CD4-positive, alpha-beta T cell treated with Interleukin-1 beta for 1 hour (primary cell): ENCODE data around the gene ARHGAP42.

Experiments
- DNase-seq, 2 donors: peaks; one replicate each; pipeline ENCODE4 v3.0.0-alpha.2; 2020 to 2022

The ARHGAP42 gene

DNA sequence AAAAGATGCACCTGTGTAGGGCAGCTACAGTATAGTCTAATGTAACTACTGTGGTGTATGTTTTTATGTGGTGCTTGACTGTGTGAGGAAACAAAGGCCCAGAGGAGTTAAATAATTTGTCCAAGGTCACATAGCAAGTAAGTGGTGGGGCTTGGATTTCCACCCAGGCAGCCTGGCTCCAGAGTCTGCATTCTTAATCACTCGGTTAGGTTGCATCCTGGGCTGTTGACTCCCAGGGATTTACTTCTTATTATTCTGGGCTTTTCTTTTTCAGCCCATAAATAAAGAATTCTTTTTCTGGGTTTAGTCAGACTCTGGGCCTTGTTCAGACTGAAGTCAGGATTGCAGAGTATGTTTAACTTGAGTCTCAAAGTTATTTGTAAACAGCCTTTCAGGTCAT lies 82.1 kb downstream of the ARHGAP42 start:
- no peak for DNase-seq

DNA sequence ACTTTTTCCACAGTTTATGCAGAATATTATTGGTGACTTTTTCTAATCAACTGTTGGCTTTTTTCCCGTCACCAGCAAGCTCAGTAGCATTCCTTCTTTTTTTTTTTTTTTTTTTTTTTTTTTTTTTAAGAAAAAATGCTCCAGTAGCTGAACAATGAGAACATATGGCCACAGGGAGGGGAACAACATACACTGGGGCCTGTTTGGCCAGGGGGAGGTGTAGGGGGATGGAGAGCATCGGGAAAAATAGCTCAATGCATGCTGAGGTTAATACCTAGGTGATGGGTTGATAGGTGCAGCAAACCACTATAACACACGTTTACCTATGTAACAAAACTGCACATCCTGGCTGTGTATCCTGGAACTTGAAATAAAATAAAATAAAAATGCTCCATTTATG lies 82.5 kb downstream of the ARHGAP42 start:
- no peak for DNase-seq

DNA sequence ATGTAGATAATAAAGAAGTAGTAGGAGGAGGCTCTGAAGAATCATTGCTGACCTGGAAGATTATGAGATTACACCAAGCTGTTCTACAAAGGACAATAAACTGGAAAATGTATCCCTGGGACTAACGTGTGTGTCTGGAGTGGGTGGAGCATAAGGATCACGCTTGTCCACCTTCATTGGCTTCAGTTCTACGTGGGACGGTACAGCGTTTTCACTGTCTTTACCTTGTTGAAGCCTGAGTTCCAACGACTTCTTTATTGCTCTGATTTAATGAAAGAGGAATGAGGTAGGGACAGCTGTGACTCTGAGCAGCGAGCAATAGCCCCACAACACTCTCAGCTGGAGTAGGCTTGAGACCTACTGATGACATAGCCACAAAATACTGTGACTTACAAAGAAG lies 87.0 kb downstream of the ARHGAP42 start:
- no peak for DNase-seq

DNA sequence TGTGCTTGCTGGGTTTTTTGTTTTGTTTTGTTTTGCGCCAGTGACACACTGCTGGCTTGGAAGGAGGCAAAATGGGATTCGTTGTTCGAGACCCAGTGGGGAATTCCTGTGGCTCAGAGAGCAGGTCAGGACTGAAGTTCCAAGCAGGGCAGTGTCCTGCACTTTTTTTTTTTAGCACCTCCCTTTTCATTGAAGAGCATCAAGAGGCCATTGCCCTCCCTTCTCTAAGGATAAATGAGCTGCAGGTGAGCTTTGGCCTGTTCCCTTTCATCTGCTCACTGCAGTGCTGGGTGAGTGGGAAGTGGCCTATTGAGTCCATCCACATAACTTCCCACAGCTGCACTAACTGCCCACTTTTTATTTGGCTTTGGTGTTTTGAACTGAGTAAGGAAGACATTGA lies 87.8 kb downstream of the ARHGAP42 start:
- DNase-seq = no peak

DNA sequence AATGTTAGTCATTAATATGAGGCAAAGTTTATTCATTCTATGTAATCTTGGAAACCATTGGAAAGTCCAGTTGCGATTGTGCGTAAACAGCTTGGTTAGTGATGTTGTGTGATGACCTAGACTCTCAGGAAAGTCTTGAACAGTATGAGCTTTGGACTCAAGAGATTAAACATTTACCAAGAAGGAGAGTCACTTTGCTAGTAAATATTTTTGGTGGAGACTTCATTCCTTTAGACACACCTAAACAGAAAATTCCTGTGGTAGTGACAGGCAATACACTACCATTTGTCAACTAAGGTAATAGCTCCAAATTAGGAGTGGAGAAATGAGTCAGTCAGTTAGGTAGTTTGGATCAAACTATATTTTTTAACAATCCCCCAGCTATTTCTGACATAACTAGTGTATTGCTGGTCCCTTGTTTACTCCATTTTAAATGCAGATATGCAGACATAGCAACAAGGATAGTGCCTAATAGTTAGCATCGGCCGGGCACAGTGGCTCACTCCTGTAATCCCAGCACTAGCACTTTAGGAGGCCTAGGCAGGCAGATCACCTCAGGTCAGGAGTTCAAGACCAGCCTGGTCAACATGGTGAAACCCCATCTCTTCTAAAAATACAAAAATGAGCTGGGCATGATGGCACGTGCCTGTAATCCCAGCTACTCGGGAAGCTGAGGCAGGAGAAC lies 89.3 kb downstream of the ARHGAP42 start:
- DNase-seq = no peak

DNA sequence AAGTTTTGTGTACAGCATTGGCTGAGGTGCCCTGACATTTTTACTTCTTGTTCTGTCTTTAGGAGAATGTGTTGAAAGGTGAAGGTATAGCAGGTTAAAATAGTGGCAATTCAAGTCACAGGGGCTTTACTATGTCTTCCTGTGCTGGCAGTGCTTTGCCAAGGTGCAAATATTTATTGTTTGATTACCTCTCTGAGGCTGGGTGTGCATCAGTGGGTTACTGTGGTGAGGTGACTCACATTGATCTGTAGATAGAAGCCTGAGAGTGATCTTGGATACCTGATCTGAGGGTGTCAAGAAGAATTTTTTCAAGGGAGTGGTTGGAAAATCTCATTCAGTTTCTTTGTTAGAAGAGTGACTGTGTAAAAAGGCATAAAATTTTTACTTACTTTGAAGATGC lies 90.0 kb downstream of the ARHGAP42 start:
- no peak for DNase-seq

DNA sequence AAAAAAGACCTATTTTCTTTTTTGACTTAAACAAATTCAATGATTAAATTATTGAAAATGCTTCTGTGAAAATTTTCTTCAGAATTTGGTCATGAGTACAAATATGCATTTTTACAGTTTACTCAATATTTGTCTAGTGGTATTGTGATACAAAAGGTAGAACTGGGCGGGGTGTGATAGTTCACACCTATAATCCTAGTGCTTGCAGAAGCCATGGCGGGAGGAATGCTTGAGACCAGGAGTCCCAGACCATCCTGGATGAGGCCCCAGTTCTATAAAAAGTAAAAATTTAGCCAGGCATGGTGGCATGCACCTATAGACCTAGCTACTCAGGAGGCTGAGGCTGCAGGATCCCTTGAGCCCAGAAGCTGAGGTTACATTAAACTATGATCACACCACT lies 90.6 kb downstream of the ARHGAP42 start:
- no peak for DNase-seq

DNA sequence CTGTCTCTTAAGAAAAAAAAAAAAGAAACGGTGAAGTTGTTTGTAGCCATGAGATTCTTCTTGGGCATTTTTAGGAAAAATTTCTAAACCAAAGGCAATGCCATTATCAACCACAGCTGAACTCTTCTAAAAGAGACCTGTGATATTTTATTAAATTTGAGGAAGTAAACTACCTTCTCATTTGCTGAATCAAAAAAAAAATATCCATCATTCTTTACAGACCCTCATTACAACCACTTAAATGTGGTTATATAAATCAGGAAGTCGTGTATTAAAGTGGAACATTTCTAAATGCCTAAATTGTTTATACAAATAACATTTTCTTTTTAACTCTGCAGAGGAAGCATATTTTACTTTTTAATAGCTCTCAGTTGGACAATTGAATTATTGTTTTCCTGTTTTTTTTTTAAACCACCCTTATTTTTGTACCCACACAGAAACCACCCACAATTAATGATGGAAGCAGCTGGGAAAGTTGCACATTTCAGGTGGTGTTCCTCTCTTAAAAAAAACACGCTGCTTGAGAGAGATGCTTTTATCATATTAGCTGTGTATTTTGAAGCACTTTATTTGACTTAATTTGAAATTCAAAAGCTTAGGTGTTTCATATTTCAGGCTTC lies 91.2 kb downstream of the ARHGAP42 start:
- no peak for DNase-seq

DNA sequence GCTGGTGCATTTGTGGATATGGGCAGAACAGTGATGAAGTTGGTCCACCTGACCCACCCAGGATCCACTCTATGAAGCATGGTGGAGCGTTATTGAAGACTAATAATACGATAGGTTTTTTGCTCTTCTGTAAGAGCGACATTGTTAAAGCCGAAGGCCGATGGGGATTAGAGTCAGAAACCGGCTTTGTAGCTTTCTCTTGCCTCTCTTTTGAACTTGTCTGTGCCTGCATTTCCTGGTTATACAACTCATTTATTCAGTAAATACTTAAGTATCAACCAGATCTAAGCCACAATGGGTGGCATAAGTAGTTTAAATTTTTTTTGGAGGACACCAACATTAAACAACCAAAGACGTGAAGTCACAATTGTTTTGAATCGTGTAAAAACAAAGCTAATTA lies 93.4 kb downstream of the ARHGAP42 start:
- no peak for DNase-seq

DNA sequence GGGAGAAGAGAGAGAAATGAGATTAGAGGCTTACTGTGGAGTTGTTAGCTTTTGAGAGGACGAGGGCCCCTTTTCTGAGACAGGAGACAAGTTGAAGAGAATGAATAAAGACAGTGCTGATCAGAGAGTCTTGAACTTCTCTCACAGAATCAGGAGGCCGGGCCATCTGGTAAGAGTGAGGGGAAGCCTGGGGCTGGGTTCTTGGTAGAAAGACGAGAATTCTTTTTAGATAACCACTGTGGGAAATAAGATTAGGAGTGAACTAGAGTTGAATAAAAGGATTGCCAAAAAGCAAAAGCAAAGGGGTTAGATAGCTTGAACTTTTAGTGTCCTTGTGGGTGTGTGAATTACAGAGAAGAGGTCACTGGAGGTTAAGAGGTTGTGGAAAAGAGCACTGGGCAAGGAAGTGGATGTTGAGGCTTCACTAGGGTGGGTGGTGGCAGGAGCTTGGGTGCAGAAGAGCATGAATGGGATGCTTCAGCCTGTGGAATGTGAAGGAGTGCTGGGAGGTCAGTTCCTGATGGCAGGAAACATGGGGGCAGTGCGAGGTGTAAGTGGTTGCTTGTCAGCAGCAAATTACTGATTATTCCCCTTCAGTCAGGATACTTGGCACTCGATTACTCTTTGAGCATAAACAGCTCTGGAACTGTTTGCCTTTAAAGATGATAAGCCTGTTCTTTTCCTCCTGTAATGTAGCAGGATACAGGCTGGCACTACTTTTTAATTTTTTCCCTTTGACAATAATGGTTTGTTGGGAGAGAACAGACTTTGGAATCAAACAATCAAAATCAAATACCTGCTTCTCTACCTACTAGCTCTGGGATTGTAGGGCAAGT lies 98.3 kb downstream of the ARHGAP42 start:
- no peak for DNase-seq

DNA sequence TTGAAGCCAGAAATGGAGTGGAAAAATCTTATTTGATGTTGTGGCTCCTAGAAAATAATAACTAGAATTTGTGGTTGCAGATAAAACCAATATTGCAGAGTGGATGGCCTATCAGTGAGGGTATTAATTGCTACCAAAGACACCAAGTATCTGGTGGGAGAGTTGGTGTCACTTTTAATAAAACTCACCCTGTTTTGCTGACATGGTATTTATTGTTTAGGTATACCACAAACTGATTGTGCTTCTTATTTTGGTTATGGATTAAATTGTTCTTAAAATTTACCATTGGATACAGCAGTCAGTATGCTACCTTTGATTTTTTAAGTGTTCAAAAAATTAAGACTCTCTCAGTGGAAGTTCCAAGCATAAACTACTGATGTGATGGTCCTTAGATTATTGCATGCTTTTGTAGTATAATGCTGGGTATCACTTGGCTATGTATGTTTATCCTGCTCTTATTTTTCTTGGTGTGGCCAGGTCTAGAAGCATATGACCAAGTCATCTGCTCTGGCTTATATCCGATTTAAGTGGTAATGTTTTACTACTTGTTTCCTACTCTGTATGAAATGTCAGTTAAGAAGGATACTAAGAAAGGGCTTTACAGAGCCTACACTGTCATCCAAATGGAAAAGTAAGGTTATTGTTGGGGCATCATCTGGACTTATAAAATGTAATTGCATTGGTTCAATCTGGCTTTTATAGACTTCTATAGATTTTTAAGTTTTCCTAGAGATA lies 101.6 kb downstream of the ARHGAP42 start:
- no peak for DNase-seq

DNA sequence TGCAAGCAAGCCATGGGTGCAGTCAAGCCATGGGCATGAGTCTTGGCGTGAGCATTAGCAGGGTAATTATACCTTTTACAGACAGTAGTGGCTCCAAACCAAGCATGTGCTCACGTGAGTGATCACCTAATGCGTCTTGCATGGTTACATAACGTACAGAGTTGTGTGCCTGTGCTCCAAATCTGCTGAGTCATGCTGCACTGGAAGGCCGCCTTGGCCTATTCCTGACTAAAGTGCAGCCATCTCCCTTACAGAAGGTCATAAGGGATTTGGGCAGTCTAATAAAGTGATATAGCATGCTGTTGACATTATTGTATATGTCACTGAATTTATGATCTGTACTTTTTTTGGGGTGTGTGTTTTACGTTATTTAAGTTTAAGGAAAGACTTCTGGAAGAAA lies 102.4 kb downstream of the ARHGAP42 start:
- DNase-seq = no peak

DNA sequence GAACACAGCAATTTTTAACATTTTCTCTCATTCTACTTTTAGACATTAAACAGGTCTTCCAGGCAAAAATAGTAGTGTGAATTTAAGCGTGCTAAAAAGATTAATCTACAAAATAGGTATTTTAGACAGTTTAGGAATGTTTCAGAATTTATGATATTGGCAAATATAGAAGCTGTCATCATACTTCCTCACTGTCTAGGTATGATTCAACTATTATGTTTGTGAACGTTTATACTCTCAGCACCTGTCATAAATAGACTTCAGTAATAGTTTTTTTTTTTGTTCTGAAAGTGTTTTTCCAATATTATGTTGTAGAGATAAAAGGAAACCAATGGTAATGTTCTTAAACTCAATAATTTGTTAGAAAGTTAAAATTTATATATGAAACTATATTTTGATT lies 103.0 kb downstream of the ARHGAP42 start:
- no peak for DNase-seq

DNA sequence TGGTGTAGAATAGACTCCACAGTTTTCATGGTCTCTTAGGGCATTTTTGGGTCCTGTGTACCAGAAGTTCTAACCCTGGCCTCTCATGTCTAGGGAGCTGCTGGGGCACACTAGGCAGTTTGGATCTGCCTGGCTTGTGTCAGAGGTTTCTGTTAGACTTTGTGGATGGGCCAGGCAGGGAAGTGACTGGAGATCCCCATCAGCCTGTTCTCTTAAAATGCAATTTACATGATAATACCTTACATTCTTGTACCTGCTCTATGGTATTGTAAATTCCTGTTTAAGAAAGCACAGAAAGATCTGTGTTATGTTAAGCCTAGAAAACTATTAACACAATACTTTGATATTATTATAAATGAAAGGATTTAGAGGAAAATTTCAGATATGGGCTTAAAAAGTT lies 104.0 kb downstream of the ARHGAP42 start:
- DNase-seq = no peak

DNA sequence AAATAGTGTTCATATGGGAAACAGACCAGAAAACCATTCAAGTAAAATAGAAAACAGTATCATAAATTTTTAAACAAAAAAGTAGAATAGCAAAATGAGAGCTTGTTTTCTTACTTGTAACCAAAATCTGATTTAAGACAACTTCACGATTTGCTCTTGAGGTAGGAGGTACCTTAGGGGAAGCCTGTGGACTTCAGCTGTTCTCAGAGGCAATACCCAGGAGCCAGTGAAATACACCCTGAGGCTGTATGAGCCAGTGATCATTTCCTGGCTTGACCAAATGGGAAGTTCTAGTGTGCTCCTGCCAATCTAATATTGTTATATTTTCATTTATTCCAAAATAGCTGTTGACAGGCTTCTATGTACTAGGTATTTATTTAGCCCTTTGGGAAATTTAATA lies 104.8 kb downstream of the ARHGAP42 start:
- no peak for DNase-seq

DNA sequence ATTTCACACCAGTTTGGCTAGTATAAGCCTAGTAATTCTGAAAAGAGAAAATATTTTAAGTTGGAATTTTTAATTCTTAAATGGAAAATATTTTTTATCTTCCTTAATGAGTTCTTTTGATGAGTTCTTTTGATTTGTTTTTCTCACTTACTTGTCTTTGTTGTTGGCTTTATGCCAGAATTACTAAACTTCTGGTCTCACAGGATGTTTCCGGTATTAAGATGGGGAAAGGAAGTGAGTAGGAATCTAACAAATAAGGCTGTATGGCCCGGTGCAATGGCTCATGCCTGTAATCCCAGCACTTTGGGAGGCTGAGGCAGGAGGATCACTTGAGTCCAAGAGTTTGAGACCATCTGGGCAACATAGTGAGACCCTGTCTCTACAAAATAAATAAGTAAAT lies 106.4 kb downstream of the ARHGAP42 start:
- DNase-seq = no peak

DNA sequence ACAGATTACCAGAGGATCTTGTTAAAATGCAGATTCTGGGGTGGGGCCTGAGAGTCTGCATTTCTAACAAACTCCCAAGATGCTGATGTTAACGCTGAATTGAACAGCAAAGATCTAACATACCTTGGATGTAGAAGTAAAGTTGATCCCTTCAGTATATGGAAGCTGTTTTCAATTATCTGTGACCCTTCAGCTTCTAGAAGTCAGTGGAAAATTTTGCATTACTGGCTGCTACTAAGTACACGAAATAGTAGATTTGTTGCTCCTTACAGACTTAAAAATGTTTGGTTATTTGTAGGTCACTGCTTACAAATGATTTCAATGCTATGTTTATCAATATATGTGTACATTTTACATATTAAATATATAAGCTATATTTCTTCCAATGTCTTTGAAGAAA lies 107.4 kb downstream of the ARHGAP42 start:
- no peak for DNase-seq

DNA sequence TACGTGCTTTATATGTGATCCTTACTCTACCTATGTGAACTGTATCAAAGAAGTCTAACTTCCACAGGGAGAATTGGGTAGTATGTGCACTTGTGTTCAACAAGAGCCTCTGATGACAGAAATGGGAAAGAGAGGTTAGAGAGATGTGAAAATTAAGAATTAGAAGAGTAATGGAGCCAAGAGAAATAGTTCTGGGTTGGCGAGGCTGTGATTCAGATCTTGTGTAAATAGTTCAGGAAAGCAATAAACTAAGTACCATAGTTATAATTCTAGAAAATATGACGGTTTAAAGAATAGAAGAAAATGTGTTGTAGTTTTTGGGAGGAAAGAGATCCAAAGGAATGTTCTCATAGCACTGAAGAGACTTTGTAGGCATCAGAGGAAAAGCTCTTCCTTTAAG lies 112.4 kb downstream of the ARHGAP42 start:
- DNase-seq = no peak

DNA sequence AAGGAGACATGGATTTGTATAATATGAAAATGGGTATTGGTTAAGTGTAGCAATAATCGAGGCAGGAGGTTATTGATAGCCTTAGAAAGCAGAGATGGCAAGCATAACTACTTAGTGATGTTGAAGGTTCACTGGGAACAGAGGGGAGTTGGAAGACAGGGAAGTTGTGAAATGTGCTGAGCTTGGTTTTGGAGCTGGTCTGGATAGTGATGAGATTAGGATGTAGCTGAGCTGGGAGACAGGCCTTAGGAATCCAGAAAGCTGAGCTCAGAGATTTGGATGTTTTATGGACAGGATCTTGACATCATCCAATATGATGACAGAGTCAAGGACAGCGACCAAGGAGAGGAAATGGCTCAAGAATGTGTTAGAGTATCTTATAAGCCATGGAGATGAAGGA lies 113.1 kb downstream of the ARHGAP42 start:
- DNase-seq = no peak

DNA sequence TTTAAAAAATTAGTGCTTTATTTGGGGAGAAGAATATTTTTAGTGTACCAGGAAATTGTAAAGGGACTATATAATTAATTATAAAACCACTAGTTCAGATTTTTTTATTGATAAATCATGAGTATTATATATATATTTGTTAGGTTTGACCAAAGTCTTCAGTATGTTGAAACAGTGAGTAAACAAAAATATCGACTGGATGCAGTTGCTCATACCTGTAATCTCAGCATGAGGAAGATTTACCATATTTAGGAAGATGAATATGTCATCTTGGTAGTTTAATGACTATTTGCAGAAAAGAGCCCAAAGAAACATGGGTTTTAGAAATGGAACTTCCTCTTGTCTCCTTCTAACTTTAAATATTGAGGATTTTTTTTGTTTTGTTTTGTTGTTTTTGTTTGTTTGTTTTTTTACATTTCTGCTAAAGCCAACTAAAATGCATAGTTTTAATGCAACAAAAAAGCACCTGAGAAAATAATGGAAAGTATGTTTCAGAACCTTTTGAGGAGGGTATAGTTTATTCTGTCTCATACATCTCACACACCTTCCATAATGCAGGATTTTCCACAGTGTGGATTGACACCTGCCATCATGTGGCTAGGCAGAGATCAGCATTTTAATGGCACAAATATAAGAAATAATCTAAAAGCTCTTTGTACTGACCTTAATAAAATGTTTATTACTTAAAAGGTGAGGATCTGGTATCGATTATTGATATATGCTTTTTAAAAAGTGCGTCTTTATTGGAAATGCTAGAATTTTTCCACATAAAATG lies 114.3 kb downstream of the ARHGAP42 start:
- no peak for DNase-seq

DNA sequence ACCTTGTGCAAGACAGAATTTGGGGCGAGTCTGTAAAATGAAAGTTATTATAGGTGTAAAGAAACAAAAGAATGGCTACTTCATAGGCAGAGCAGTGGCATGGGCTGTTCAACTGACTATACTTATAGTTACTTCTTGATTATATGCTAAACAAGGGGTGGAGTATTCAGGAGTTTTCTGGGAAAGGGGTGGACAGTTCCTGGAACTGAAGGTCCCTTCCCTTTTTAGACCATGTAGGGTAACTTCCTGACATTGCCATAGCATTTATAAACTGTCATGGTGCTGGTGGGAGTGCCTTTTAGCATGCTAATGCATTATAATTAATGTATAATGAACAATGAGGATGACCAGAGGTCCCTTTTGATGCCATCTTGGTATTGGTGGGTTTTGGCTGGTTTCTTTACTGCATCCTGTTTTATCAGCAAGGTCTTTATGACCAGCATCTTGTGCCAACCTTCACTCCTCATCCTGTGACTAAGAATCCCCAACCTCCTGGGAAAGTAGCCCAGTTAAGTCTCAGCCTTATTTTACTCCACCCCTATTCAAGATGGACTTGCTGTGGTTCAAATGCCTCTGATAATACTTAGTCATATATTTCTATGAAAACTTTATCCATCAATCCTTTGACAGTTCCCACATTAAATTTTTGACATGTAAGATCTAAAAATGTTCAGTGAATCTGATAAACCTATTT lies 118.6 kb downstream of the ARHGAP42 start:
- no peak for DNase-seq

DNA sequence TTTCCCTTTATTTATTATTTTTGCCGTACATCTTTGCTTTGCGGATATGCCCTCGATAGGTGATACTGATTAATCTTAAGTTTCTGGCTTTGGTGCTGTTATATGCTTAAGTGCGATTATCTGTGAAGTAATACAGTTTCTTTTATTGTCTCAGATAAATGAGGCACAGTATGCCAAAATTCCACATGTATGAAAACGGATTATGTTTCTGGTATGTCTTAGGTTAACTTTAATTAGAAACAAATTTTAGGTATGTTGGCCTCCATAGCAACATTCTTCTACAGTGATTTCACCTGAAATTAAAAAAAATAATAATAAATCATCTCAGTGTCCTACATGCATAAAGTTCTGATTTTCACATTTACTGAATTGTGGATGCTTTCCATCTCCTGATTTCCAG lies 119.2 kb downstream of the ARHGAP42 start:
- DNase-seq = no peak
